ENCODE measurements around the gene RHBDL1. TPM values are rescaled to one million over a fixed set of nuclear protein-coding genes. Genes with fewer than 3 reads are reported as not detected.
A peak's percentile ranks its signal among the peaks of the same experiment; 100 is the strongest.

Gene RHBDL1
- total and polyA plus RNA-seq, 4 donors = 0.91 to 5.4 (median 1.6) TPM

DNA sequence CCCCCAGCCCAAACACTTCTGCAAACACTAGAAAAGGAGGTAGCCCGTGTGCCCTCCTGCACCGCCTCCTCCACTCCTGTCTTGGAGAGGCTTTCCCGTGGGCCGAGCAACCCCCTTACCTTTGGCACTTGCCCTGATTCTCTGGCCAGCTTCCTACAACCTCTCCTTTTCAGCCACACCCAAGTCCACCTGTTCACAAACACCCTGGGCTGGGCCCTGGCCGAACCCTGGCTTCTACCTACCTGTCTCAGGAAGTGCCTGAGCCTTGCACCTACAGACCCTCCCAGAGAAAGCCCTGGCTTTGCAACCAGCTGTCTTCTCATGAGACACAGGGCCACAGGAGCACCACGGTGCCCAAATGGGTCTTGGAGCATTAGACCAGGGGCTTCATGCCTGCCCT lies 43.5 kb downstream of the RHBDL1 start:
- no peak overlapping the region for H3K9ac ChIP-seq (ENCODE audit: insufficient read depth in 1 of 2, low read length in 2 of 2)
- peaks cover 0 to 30% (median 13%) of the 10 kb centered on the region in 5 donors for H3K4me1 ChIP-seq (ENCODE audit: control insufficient read depth in 5 of 5, insufficient read depth in 5 of 5, low read length in 5 of 5)
- H3K9me3 ChIP-seq (ENCODE audit: control insufficient read depth in 4 of 4, insufficient read depth in 3 of 4, low read length in 3 of 4) = no peaks in the 10 kb centered on the region
- H3K27ac ChIP-seq (ENCODE audit: low read depth in 1 of 2, low read length in 1 of 2) = no peak overlapping the region
- no peak for DNase-seq
- no peak for ATAC-seq (ENCODE audit: insufficient read depth, low FRiP score)
- no peak overlapping the region for H3K4me3 ChIP-seq
- TF ChIP-seq, protein P1, sequence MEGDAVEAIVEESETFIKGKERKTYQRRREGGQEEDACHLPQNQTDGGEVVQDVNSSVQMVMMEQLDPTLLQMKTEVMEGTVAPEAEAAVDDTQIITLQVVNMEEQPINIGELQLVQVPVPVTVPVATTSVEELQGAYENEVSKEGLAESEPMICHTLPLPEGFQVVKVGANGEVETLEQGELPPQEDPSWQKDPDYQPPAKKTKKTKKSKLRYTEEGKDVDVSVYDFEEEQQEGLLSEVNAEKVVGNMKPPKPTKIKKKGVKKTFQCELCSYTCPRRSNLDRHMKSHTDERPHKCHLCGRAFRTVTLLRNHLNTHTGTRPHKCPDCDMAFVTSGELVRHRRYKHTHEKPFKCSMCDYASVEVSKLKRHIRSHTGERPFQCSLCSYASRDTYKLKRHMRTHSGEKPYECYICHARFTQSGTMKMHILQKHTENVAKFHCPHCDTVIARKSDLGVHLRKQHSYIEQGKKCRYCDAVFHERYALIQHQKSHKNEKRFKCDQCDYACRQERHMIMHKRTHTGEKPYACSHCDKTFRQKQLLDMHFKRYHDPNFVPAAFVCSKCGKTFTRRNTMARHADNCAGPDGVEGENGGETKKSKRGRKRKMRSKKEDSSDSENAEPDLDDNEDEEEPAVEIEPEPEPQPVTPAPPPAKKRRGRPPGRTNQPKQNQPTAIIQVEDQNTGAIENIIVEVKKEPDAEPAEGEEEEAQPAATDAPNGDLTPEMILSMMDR (IDR thresholded peaks at IDR 0.05; ENCODE audit: control extremely low read depth, extremely low read depth) = no peak
- H3K36me3 ChIP-seq (ENCODE audit: control insufficient read depth in 4 of 4, insufficient read depth in 4 of 4, low read length in 4 of 4) = no peaks in the 10 kb centered on the region
- WGBS, 2 donors = 77 to 79% methylated on average over 6 of the region's 6 CpGs
- peaks cover 0 to 9% (median 0%) of the 10 kb centered on the region in 3 donors for H3K27me3 ChIP-seq (ENCODE audit: control insufficient read depth in 3 of 3, insufficient read depth in 3 of 3, low read length in 2 of 3)

DNA sequence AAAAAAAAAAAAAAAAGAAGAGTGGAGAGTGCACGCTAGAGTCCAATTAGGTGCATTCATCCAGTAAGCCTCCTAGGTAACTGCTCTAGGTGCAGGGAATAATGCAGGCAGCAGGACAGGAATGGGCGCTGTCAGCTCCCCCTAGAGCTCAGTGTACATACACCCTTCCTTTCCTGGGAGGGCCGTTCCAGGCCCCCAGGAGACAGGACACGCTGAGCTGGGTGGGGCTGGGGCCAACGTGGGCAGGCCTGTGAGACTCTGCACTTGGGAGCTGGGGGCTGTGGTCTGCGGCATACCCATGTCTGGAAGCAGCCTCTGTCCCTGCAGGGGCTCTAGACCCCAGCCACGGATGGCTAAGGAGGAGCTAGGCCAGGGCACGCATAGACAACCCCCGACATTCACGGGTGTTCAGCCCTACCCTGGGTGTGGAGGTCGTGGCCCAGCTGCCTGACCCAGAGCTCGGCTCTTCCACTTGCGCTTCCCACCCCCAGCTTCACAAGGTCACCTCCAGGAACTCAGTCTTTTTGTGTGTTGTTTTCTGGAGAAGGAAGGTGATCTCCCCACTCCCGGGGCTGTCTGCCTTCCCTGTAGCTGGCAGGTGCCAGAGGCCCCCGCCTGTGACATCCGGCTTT lies 44.5 kb downstream of the RHBDL1 start:
- Histone ChIP-seq H3K9me3 (ENCODE audit: control insufficient read depth in 4 of 4, insufficient read depth in 3 of 4, low read length in 3 of 4) (no peaks in the 10 kb centered on the region), H3K4me1 (ENCODE audit: control insufficient read depth in 5 of 5, insufficient read depth in 5 of 5, low read length in 5 of 5) (peaks cover 0 to 30% (median 13%) of the 10 kb centered on the region in 5 donors), H3K27me3 (ENCODE audit: control insufficient read depth in 3 of 3, insufficient read depth in 3 of 3, low read length in 2 of 3) (peaks cover 0 to 9% (median 0%) of the 10 kb centered on the region in 3 donors), H3K27ac (ENCODE audit: low read depth in 1 of 2, low read length in 1 of 2) (peak overlapping the region in 1 of 2 donors; percentile 91), H3K9ac (ENCODE audit: insufficient read depth in 1 of 2, low read length in 2 of 2) (no peak overlapping the region), H3K36me3 (ENCODE audit: control insufficient read depth in 4 of 4, insufficient read depth in 4 of 4, low read length in 4 of 4) (no peaks in the 10 kb centered on the region), H3K4me3 (no peak overlapping the region)
- 11 to 12% methylated on average over 16 of the region's 16 CpGs for whole genome bisulfite sequencing, 2 donors
- DNase-seq = no peak
- TF ChIP-seq, protein P1 (IDR thresholded peaks at IDR 0.05; ENCODE audit: control extremely low read depth, extremely low read depth) = no peak
- no peak for ATAC-seq (ENCODE audit: insufficient read depth, low FRiP score)

DNA sequence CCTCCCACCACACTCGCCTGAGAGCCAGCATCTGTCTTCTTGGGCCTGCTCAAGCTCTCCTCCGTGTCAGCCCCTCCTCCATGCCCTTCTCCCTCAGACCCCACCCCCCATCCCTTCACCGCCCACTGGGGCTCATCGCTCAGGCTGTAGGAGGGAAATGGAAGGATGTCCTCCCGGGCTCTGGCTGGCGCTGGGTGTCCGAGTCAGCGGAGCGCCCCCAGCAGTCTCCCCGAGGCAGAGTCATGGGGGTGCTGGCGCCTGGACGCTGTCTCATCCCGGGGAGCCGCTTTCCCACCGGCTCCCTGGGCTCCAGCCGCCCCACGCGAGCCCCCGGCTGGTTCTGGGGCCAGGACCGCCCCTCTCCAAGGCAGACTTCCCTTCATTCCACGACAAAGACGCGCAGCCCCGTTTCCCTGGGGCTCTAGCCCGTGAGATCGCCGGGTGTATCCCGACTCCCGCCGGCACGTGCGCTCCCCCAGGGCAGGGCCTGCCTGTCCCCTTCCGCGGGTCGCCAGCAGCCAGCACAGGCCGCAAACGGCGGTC lies 45.0 kb downstream of the RHBDL1 start:
- Histone ChIP-seq H3K4me1 (ENCODE audit: control insufficient read depth in 5 of 5, insufficient read depth in 5 of 5, low read length in 5 of 5) (peaks cover 0 to 30% (median 13%) of the 10 kb centered on the region in 5 donors), H3K4me3 (peak overlapping the region; percentile 85), H3K27me3 (ENCODE audit: control insufficient read depth in 3 of 3, insufficient read depth in 3 of 3, low read length in 2 of 3) (peaks cover 0 to 9% (median 0%) of the 10 kb centered on the region in 3 donors), H3K9me3 (ENCODE audit: control insufficient read depth in 4 of 4, insufficient read depth in 3 of 4, low read length in 3 of 4) (no peaks in the 10 kb centered on the region), H3K27ac (ENCODE audit: low read depth in 1 of 2, low read length in 1 of 2) (peak overlapping the region; percentile 88 to 91), H3K9ac (ENCODE audit: insufficient read depth in 1 of 2, low read length in 2 of 2) (no peak overlapping the region), H3K36me3 (ENCODE audit: control insufficient read depth in 4 of 4, insufficient read depth in 4 of 4, low read length in 4 of 4) (no peaks in the 10 kb centered on the region)
- WGBS, 2 donors = 0 to 1% methylated on average over 36 to 38 of the region's 38 CpGs
- peak; percentile 80 to 88 (median 82) for DNase-seq
- TF ChIP-seq, protein P1 (IDR thresholded peaks at IDR 0.05; ENCODE audit: control extremely low read depth, extremely low read depth) = no peak
- peak; percentile 1 for ATAC-seq (ENCODE audit: insufficient read depth, low FRiP score)

All from lung (tissue), 12 donors.